ENCODE data around the gene DPYD.

DNA sequence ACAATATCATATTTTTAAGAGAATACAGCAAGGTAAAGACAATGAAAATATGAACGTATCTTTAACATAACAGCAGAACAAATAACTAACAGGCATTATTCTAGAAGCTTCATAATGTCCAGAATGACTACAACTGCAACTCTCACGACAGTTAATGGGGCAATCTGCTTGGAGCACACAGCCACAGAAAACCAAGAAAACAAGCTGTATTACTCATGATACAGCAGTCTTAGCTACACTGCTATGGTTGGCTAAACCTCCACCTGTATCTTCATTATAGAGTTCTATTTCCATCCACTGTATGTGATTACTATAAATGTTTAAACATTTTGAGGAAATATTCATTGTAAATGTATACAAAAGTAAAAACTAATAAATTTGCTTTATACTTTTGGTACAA lies 139.9 kb downstream of the DPYD start:
- TF ChIP-seq, protein P1, sequence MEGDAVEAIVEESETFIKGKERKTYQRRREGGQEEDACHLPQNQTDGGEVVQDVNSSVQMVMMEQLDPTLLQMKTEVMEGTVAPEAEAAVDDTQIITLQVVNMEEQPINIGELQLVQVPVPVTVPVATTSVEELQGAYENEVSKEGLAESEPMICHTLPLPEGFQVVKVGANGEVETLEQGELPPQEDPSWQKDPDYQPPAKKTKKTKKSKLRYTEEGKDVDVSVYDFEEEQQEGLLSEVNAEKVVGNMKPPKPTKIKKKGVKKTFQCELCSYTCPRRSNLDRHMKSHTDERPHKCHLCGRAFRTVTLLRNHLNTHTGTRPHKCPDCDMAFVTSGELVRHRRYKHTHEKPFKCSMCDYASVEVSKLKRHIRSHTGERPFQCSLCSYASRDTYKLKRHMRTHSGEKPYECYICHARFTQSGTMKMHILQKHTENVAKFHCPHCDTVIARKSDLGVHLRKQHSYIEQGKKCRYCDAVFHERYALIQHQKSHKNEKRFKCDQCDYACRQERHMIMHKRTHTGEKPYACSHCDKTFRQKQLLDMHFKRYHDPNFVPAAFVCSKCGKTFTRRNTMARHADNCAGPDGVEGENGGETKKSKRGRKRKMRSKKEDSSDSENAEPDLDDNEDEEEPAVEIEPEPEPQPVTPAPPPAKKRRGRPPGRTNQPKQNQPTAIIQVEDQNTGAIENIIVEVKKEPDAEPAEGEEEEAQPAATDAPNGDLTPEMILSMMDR (IDR thresholded peaks at IDR 0.05), result no peak
- TF ChIP-seq POLR2A (IDR thresholded peaks at IDR 0.05), result no peak

Data from ovary (tissue), 3 donors.